ENCODE measurements around the gene ZNF862. TPM values are rescaled to one million over a fixed set of nuclear protein-coding genes. Genes with fewer than 3 reads are reported as not detected.

ZNF862 gene
- total and polyA plus RNA-seq, 5 donors from 2014 or later, result 5.3 to 32.8 (median 7.2) TPM

DNA sequence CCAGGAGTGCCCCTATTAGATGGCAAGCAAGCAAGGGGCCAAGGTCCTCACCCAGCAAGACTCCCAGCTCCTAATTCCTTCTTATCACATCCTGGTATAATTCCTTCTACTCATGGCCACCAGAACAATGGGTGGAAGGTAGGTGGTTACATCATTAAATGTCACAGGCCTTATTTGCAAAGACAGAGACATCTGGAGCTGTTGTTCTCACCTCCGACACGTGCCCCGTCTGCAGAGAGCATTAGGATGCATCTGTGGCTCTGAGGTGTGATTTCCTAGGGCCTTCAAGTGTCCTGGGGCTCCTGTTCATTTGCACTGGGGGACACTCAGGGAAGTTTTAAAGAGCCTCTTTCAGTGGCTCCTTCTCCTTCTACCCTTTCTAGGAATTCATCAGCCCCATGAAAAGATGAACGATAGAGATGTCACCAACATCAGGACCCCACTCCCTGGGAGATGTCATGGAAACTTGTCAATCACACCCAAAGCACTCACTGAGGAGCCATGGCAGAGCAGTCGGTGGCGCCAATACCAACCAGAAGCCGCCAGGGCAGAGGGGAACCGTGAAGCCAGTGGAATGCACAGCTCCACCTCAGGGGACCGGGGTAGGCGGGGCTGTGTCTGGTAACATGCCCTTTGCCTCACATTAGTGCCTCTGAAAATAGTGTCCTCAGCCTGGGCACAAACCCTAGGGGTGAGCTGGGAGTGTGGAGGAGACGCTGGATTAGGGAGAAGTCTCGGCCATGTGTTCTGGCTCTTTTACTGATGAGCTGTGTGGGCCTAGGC lies 32.7 kb downstream of the ZNF862 start:
- Mint-ChIP-seq H3K27me3 (no peaks in the 10 kb centered on the region), H3K36me3 (peaks cover 10% of the 10 kb centered on the region), H3K4me3 (peak overlapping the region; percentile 52 to 90 (median 82)), H3K9me3 (peaks cover 0 to 3% (median 0%) of the 10 kb centered on the region in 7 donors), H3K27ac (peak overlapping the region; percentile 93 to 98 (median 97)), H3K4me1 (peaks cover 29 to 90% (median 71%) of the 10 kb centered on the region in 4 donors)
- Histone ChIP-seq H3K4me1 (ENCODE audit: control insufficient read depth, insufficient read depth, low read length, poor library complexity, severe bottlenecking) (peaks cover 92% of the 10 kb centered on the region), H3K27ac (ENCODE audit: insufficient read depth, low read length, poor library complexity, severe bottlenecking) (peak overlapping the region; percentile 86), H3K36me3 (ENCODE audit: control insufficient read depth, insufficient read depth, low read length) (no peaks in the 10 kb centered on the region), H3K9me3 (ENCODE audit: control insufficient read depth in 2 of 2, low read length in 2 of 2) (no peaks in the 10 kb centered on the region), H3K27me3 (ENCODE audit: control insufficient read depth, insufficient read depth, low read length) (no peaks in the 10 kb centered on the region), H3K4me3 (ENCODE audit: low read depth, low read length) (peak overlapping the region; percentile 70)
- DNase-seq (no peak), ATAC-seq (ENCODE audit: low read depth in 2 of 2) (no peak)

DNA sequence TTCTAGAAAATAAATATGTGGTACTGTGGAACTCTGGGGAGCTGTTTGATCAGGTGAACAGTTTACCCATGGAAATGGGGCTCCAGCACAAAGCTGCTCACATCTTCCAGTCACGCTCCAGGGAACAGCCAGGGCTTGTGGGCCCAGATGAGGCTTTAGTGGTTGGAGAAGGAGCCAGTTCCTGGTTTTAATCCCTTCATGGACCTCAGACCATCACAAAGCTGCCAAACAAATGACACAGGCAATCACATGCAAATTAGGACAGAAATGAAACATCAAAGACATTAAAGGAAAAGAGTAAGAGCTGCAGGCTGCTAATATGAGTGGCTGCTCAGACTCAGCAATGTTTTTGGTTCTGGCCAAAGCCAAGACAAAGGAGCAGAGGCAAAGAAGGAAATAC lies 33.4 kb downstream of the ZNF862 start:
- Histone ChIP-seq H3K4me3 (ENCODE audit: low read depth, low read length) (peak overlapping the region; percentile 50), H3K9me3 (ENCODE audit: control insufficient read depth in 2 of 2, low read length in 2 of 2) (no peaks in the 10 kb centered on the region), H3K27ac (ENCODE audit: insufficient read depth, low read length, poor library complexity, severe bottlenecking) (peak overlapping the region; percentile 86), H3K4me1 (ENCODE audit: control insufficient read depth, insufficient read depth, low read length, poor library complexity, severe bottlenecking) (peaks cover 86% of the 10 kb centered on the region), H3K36me3 (ENCODE audit: control insufficient read depth, insufficient read depth, low read length) (peaks cover 4% of the 10 kb centered on the region), H3K27me3 (ENCODE audit: control insufficient read depth, insufficient read depth, low read length) (no peaks in the 10 kb centered on the region)
- ATAC-seq (ENCODE audit: low read depth in 2 of 2), result no peak
- H3K27me3 Mint-ChIP-seq, result no peaks in the 10 kb centered on the region
- peak overlapping the region; percentile 93 to 98 (median 97) for H3K27ac Mint-ChIP-seq
- H3K9me3 Mint-ChIP-seq, result peaks cover 0 to 3% (median 0%) of the 10 kb centered on the region in 7 donors
- H3K4me1 Mint-ChIP-seq, result peaks cover 29 to 90% (median 71%) of the 10 kb centered on the region in 4 donors
- DNase-seq, result peak in 1 of 3 donors; percentile 45
- peaks cover 11% of the 10 kb centered on the region for H3K36me3 Mint-ChIP-seq
- peak overlapping the region; percentile 84 to 96 (median 91) for H3K4me3 Mint-ChIP-seq

DNA sequence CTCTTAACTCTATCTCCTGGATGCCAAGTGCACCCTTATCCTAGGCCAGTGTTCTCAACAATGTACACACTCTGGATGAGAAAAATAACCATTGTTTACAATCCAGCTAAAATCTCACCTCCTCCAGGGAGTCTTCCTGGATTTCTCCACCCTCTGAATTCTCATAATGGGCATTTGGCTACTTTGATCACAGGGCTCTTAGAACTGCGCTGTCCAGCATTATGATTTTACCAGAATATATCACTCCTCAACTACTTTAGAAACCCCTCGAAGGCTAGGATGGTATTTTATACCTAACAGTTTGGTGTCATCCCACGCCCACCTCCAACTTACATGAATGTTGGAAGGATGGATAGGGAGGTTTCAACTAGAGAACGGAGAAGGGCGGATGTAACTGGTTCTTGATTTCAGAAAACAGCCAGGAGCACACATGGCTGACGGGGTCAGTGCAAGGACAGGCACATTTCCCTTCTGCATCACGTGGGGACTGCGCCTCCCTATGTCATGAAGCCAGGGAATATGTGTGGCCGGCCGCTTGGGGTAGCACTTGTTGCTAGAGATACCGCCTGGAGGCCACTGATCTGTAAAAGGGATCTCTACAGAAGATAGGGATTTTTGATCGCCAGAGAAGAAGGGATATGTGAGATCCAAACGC lies 34.4 kb downstream of the ZNF862 start:
- Mint-ChIP-seq H3K4me3 (peak overlapping the region; percentile 84 to 96 (median 91)), H3K36me3 (peaks cover 15% of the 10 kb centered on the region), H3K27me3 (no peaks in the 10 kb centered on the region), H3K9me3 (peaks cover 0 to 3% (median 0%) of the 10 kb centered on the region in 7 donors), H3K27ac (peak overlapping the region; percentile 78 to 98 (median 91)), H3K4me1 (peaks cover 22 to 88% (median 67%) of the 10 kb centered on the region in 4 donors)
- Histone ChIP-seq H3K27me3 (ENCODE audit: control insufficient read depth, insufficient read depth, low read length) (no peaks in the 10 kb centered on the region), H3K4me3 (ENCODE audit: low read depth, low read length) (peak overlapping the region; percentile 90), H3K4me1 (ENCODE audit: control insufficient read depth, insufficient read depth, low read length, poor library complexity, severe bottlenecking) (peaks cover 80% of the 10 kb centered on the region), H3K9me3 (ENCODE audit: control insufficient read depth in 2 of 2, low read length in 2 of 2) (no peaks in the 10 kb centered on the region), H3K27ac (ENCODE audit: insufficient read depth, low read length, poor library complexity, severe bottlenecking) (peak overlapping the region; percentile 82), H3K36me3 (ENCODE audit: control insufficient read depth, insufficient read depth, low read length) (peaks cover 4% of the 10 kb centered on the region)
- ATAC-seq (ENCODE audit: low read depth in 2 of 2), result no peak
- no peak for DNase-seq

DNA sequence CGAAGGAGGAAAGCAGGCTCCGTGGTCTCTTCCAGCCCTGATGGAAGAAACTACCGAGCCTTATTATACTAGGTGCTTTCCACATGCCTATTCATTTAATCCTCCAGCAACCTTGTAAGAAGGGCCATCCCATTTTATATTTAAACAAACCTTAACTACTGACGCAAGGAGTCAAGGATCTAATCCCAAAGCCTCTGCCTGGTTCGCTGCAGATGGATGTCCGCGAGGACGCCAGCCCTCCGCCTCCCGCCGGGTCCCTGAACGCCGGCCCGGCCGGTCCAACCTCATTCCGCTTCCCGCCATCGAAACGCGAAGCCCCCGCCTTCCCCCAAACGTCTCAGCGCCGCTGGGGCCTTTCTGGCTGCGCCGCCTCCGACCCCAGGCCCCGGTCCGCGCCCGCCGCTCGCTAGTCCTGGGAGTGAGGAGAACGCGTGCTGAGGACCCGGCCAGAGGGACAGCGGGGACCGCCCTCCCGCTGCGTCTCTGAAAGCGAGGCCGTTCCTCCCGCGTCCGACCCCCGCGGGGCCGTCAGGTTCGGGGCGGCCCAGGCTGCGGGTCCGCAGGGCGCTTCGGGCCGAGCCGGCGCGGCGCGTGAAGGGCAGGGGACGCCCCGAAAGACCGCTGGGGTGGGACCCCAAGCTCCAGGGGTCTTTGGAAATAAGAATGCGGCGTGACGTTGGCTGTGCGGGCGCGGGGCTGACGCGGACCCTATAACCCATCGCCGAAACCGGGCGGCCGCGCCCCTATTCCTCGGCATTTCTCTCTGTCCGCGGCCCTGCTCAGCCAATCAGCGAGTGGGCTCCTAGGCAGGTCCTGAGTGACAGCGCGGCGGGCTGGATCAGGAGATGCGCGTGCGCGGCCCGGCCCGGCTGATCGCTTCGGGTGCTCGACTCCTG lies 35.1 kb downstream of the ZNF862 start, which contains the start of gene ATP6V0E2:
TSS of gene ATP6V0E2 (plus strand) at position 896 of the 896 bp plus-strand sequence. CDS start 97 bp downstream, outside the sequence.
- Histone ChIP-seq H3K4me1 (ENCODE audit: control insufficient read depth, insufficient read depth, low read length, poor library complexity, severe bottlenecking) (peaks cover 75% of the 10 kb centered on the region), H3K27ac (ENCODE audit: insufficient read depth, low read length, poor library complexity, severe bottlenecking) (peak within 1 kb of the TSS; percentile 82), H3K4me3 (ENCODE audit: low read depth, low read length) (peak within 1 kb of the TSS; percentile 91), H3K36me3 (ENCODE audit: control insufficient read depth, insufficient read depth, low read length) (peaks cover 8% of the 10 kb centered on the region), H3K27me3 (ENCODE audit: control insufficient read depth, insufficient read depth, low read length) (no peaks in the 10 kb centered on the region), H3K9me3 (ENCODE audit: control insufficient read depth in 2 of 2, low read length in 2 of 2) (no peaks in the 10 kb centered on the region)
- Mint-ChIP-seq H3K36me3 (peaks cover 22% of the 10 kb centered on the region), H3K27ac (peak within 1 kb of the TSS; percentile 81 to 98 (median 91)), H3K4me3 (peak within 1 kb of the TSS; percentile 84 to 96 (median 91)), H3K9me3 (peaks cover 0 to 3% (median 0%) of the 10 kb centered on the region in 7 donors), H3K27me3 (no peaks in the 10 kb centered on the region), H3K4me1 (peaks cover 20 to 86% (median 64%) of the 10 kb centered on the region in 4 donors)
- ATAC-seq (ENCODE audit: low read depth in 2 of 2) (peak; percentile 82 to 84), DNase-seq (peak; percentile 88 to 96 (median 92))

DNA sequence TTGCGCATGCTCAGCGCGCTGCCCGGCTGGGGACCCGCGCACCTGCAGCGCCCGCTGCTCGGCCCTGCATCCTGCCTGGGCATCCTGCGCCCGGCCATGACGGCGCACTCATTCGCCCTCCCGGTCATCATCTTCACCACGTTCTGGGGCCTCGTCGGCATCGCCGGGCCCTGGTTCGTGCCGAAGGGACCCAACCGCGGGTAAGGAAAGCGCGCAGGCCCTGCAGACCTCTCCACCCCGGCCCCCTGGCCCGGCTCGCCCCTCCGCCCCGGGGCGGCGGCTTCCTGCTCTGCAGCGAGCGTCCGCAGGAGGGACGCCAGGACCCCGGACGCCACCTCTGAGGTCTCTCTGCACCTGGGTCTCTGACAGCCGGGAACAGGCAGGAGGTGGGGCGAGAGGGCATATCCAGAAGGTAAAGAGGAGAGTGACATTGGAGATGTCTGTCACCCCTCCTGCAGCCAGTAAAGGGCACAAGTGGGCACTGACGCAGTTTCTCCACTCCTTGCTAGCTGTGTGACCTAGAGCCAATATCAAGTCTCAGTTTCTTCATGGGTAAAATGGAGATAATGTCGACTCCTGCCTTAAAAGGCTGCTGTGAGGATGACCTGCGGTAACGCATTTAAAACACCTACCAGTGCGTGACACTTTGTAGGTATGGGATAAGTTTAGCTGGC lies 35.9 kb downstream of the ZNF862 start:
- Histone ChIP-seq H3K27me3 (ENCODE audit: control insufficient read depth, insufficient read depth, low read length) (no peaks in the 10 kb centered on the region), H3K4me3 (ENCODE audit: low read depth, low read length) (peak overlapping the region; percentile 91), H3K4me1 (ENCODE audit: control insufficient read depth, insufficient read depth, low read length, poor library complexity, severe bottlenecking) (peaks cover 68% of the 10 kb centered on the region), H3K27ac (ENCODE audit: insufficient read depth, low read length, poor library complexity, severe bottlenecking) (no peak overlapping the region), H3K36me3 (ENCODE audit: control insufficient read depth, insufficient read depth, low read length) (peaks cover 11% of the 10 kb centered on the region), H3K9me3 (ENCODE audit: control insufficient read depth in 2 of 2, low read length in 2 of 2) (no peaks in the 10 kb centered on the region)
- H3K4me1 Mint-ChIP-seq, result peaks cover 20 to 78% (median 61%) of the 10 kb centered on the region in 4 donors
- H3K27me3 Mint-ChIP-seq, result no peaks in the 10 kb centered on the region
- ATAC-seq (ENCODE audit: low read depth in 2 of 2) (no peak), DNase-seq (no peak)
- peak overlapping the region; percentile 38 to 88 (median 81) for H3K27ac Mint-ChIP-seq
- H3K9me3 Mint-ChIP-seq, result peaks cover 0 to 3% (median 0%) of the 10 kb centered on the region in 7 donors
- peaks cover 19% of the 10 kb centered on the region for H3K36me3 Mint-ChIP-seq
- H3K4me3 Mint-ChIP-seq, result peak overlapping the region; percentile 84 to 93 (median 90)

DNA sequence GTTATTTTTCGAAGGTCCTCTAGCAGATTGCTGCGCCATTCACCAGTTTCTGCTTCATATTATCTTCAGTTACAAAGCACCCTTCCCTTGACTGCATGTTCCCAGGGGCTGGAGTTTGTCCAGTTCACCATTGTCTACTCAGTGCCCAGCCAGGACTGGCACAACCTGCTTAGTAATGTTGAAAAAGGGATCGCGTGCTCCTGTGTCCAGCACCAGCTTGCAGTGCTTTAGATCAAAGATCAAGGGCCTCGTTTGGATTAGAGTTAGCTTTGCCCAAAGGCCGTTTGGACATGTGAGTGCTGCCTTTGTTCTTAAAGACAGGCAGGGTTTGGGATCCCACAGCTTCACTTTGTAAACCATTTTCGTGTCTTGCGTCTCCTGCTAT lies 36.5 kb downstream of the ZNF862 start:
- H3K27ac Mint-ChIP-seq, result peak overlapping the region; percentile 24 to 81 (median 38)
- H3K4me3 Mint-ChIP-seq, result peak overlapping the region; percentile 84 to 93 (median 90)
- DNase-seq (no peak), ATAC-seq (ENCODE audit: low read depth in 2 of 2) (no peak)
- H3K4me3 ChIP-seq (ENCODE audit: low read depth, low read length), result peak overlapping the region; percentile 91
- peaks cover 0 to 3% (median 0%) of the 10 kb centered on the region in 7 donors for H3K9me3 Mint-ChIP-seq
- H3K27ac ChIP-seq (ENCODE audit: insufficient read depth, low read length, poor library complexity, severe bottlenecking), result no peak overlapping the region
- peaks cover 19 to 73% (median 57%) of the 10 kb centered on the region in 4 donors for H3K4me1 Mint-ChIP-seq
- peaks cover 62% of the 10 kb centered on the region for H3K4me1 ChIP-seq (ENCODE audit: control insufficient read depth, insufficient read depth, low read length, poor library complexity, severe bottlenecking)
- H3K36me3 ChIP-seq (ENCODE audit: control insufficient read depth, insufficient read depth, low read length), result peaks cover 16% of the 10 kb centered on the region
- no peaks in the 10 kb centered on the region for H3K27me3 Mint-ChIP-seq
- H3K36me3 Mint-ChIP-seq, result peaks cover 19% of the 10 kb centered on the region
- H3K9me3 ChIP-seq (ENCODE audit: control insufficient read depth in 2 of 2, low read length in 2 of 2), result no peaks in the 10 kb centered on the region
- H3K27me3 ChIP-seq (ENCODE audit: control insufficient read depth, insufficient read depth, low read length), result no peaks in the 10 kb centered on the region
